ENCODE results near the gene IL22RA1.

Gene IL22RA1

DNA sequence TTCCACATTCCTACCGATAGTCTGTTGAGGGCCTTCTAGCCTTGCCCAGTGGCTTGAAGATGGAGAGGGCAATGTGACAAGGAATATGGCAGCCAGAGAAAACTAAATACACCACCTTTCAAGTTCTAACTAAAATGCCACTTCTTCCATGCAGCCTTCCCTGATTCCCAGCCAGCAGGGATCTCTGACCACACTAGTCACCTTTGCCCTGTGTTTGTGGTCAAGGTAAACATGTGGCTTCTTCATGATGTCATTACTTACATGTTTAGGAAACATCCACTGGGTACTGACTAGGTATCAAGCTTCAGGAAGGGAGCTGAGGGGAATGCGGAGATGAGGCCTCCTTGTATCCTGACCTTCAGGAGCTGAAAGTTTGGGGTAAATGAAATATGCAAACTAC, 22.6 kb upstream of the IL22RA1 start:
- no peak for TF ChIP-seq CTCF (IDR thresholded peaks at IDR 0.05; ENCODE audit: extremely low read depth, missing control alignments)
- DNase-seq (ENCODE audit: low spot score) = no peak

DNA sequence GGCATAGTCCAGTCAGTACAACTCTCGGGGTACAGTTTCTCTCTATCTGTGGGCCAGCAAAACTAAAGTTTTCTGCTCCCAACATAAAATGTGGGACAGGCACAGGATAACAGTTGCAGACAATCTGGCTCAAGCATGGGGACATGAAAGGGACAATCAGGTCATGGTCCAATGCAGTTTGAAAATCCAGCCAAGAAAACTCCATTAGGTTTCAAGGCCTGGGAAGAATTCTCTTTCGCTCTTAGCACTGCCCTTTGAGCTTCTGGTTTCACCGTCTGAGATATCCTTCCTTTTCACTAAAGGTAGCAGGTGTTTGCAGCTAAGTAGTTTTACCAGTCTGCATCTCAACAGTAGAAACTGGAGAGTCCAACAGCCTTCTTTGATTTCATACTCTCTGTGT, 21.1 kb upstream of the IL22RA1 start:
- TF ChIP-seq CTCF (IDR thresholded peaks at IDR 0.05; ENCODE audit: extremely low read depth, missing control alignments) = no peak
- no peak for DNase-seq (ENCODE audit: low spot score)

- DNase-seq (ENCODE audit: low spot score) = no peak
- no peak for TF ChIP-seq CTCF (IDR thresholded peaks at IDR 0.05; ENCODE audit: extremely low read depth, missing control alignments)
These were observed 19.3 kb upstream of the IL22RA1 start for GRCh38 chr1:24162201-24162600.

- DNase-seq (ENCODE audit: low spot score) = no peak
- TF ChIP-seq CTCF (IDR thresholded peaks at IDR 0.05; ENCODE audit: extremely low read depth, missing control alignments) = no peak
These were observed 18.3 kb upstream of the IL22RA1 start for GRCh38 chr1:24161270-24161669.

- no peak for DNase-seq (ENCODE audit: low spot score)
These were observed 16.4 kb upstream of the IL22RA1 start for GRCh38 chr1:24159366-24159765.

DNA sequence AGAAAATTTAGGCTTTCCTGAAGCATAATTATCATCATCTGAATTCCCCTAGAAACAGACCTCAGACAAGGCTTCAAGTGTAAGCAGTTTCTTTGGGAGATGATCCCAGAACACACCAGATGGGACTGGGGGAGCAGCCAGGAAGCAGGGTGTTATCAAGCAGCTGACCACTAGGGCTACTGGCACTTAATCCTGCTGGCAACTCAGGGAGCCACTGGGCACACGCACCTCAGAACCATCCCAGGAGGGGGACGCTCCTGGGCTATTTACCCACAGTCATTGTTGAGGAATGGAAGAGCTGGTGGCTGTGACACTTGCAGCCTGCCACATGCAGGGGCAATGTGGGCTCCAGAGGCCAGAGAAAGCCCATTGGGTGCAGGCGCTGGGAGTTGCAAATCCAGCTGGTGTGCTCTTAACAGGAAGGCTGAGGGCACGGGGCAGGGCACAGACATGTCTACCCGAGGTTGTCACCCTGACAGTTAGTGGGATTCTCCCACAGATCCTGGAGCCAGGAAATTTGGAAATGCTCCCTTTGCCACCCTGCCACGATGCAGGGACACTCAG, 15.1 kb upstream of the IL22RA1 start:
- DNase-seq (ENCODE audit: low spot score) = no peak
- TF ChIP-seq CTCF (IDR thresholded peaks at IDR 0.05; ENCODE audit: extremely low read depth, missing control alignments) = no peak

More at GRCh38 chr1:24159366-24159765, 16.4 kb upstream of the IL22RA1 start:
- no peak for TF ChIP-seq CTCF (IDR thresholded peaks at IDR 0.05; ENCODE audit: extremely low read depth, missing control alignments)

DNA sequence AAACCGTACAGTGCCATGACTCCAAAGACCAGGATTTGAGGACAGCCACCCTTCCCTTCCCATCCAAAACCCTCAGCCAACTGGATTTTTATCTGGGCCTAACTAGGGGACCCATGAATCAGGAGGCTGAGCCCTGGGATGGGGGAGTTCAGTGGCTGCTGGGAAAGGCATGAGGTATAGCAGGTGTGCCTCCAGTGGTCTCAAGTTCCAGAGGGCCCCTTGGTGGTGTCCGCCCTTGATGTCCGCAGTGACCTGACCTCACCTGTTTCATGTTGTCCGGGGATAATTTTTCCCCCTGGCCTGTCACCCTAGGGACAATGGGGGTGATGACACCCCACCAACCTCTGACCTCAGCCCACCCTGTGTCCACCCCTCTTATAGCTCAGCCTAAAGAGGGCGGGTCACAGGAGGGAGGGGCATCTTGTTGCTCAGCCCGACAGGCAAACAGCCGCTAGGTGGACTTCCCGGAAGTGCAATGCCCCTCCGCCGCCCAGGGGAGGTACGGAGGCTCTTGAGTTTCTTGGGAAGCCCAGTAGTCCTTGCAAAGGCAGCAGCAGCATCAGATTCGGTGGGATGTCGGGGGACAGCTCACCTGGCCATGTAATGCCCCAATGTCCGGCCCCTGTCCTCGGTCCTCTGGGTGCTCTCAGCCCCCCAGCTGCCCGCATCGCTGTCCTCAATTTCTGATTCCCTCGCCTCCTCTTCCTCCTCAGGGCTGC, 13.8 kb upstream of the IL22RA1 start:
- DNase-seq (ENCODE audit: low spot score) = no peak
- no peak for TF ChIP-seq CTCF (IDR thresholded peaks at IDR 0.05; ENCODE audit: extremely low read depth, missing control alignments)
